GM12878 (cell line): ENCODE results near the gene AGAP1. TPM values are rescaled to one million over a fixed set of nuclear protein-coding genes. Genes with fewer than 3 reads are reported as not detected.

Source experiments
- ATAC-seq: fragments of 200-7000 bp; cut with Tn5 transposase; 3 replicates; pipeline ENCODE4 v1.9.1; 2020; ENCODE audit warnings: mild to moderate bottlenecking, moderate library complexity
- BruUV-seq: library from RNA; stranded (reverse); fragments of 400-500 nt; replicated peaks from 2 replicates; lab custom pipeline; 2021; lab: Mats Ljungman, UMichigan
- CTCF ChIA-PET: fragments of 300-600 bp; sonication (Branson Sonifier 250); formaldehyde crosslinking; extraction: SDS; loops from one replicate; lab custom pipeline; 2021; ENCODE audit warnings: inconsistent platforms; lab: Yijun Ruan, JAX
- POLR2A ChIA-PET: fragments of 350-600 bp; formaldehyde crosslinking; extraction: SDS; loops from one replicate; lab custom pipeline; 2021; ENCODE audit warnings: inconsistent platforms; lab: Charles Lee
- RAD21 ChIA-PET: fragments of 300-600 bp; sonication (Branson Sonifier 250); formaldehyde crosslinking; loops from one replicate; lab custom pipeline; 2023; ENCODE audit warnings: antibody characterized with exemption; ENCODE audit not compliant: unreplicated experiment; lab: Charles Lee
- SMC1A ChIA-PET: fragments of 300-600 bp; sonication (Branson Sonifier 250); formaldehyde crosslinking; loops from one replicate; lab custom pipeline; 2023; ENCODE audit not compliant: unreplicated experiment, uncharacterized antibody; lab: Charles Lee
- DNase-seq: peaks from one replicate; pipeline ENCODE4 v3.0.0-alpha.2; 2011; ENCODE audit warnings: low read depth, low spot score
- FAIRE-seq: peaks from 3 replicates; lab custom pipeline; 2011; peaks lifted over from hg19 to GRCh38; lab: Jason Lieb, UNC
- H2AFZ ChIP-seq: 2 replicates; pipeline ENCODE4 v1.6.0; 2011; ENCODE audit warnings: low read depth, low read length, control low read depth; ENCODE audit not compliant: control insufficient read depth
- H3K27ac ChIP-seq: 2 replicates; pipeline ENCODE4 v1.5.1; 2011; ENCODE audit warnings: control low read depth; ENCODE audit not compliant: control insufficient read depth, insufficient read depth
- H3K27me3 ChIP-seq, 2 experiments: replicated peaks in 1 of 2; 2 replicates each; pipeline versions ENCODE4 v1.6.0 to v1.6.1; 2011; ENCODE audit warnings: low read length in 1 of 2; ENCODE audit not compliant: control insufficient read depth in 2 of 2, insufficient read depth in 2 of 2
- H3K36me3 ChIP-seq, 2 experiments: 2 replicates each; pipeline ENCODE4 v1.5.1; 2011; ENCODE audit warnings: low read length in 1 of 2; ENCODE audit not compliant: control insufficient read depth in 2 of 2, insufficient read depth in 2 of 2
- H3K4me1 ChIP-seq: 2 replicates; pipeline ENCODE4 v1.6.1; 2011; ENCODE audit warnings: mild to moderate bottlenecking, low read length, moderate library complexity, mixed read lengths; ENCODE audit not compliant: control insufficient read depth, insufficient read depth
- H3K4me2 ChIP-seq: 2 replicates; pipeline ENCODE4 v1.6.0; 2011; ENCODE audit warnings: control low read depth; ENCODE audit not compliant: control insufficient read depth, insufficient read depth
- H3K4me3 ChIP-seq: fragments of 200-600 bp; sonication (generic); 2 replicates; pipeline ENCODE4 v1.5.1; 2016
- H3K79me2 ChIP-seq: 2 replicates; pipeline ENCODE4 v1.6.0; 2011; ENCODE audit warnings: low read length; ENCODE audit not compliant: control insufficient read depth, insufficient read depth
- H3K9ac ChIP-seq: 2 replicates; pipeline ENCODE4 v1.8.0; 2011; ENCODE audit warnings: low read length, control low read depth, mixed read lengths; ENCODE audit not compliant: control insufficient read depth, insufficient read depth
- H3K9me3 ChIP-seq: replicated peaks from 3 replicates; pipeline ENCODE4 v1.5.1; 2011; ENCODE audit warnings: mild to moderate bottlenecking, low read length; ENCODE audit not compliant: control insufficient read depth, insufficient read depth
- H4K20me1 ChIP-seq: 2 replicates; pipeline ENCODE4 v1.6.0; 2011; ENCODE audit not compliant: control insufficient read depth, insufficient read depth
- IRF4 ChIP-seq: IDR thresholded peaks from 2 replicates; pipeline ENCODE4 v1.6.1; 2011; ENCODE audit warnings: low read depth, low read length
- WGBS: methylation state at CpG from one replicate; pipeline ENCODE4 v1.1.6; 2016; ENCODE audit warnings: low lambda C conversion rate; ENCODE audit not compliant: insufficient replicate concordance, insufficient coverage; ENCODE audit errors: missing lambda C conversion rate; 5-methylcytosine and 5-hydroxymethylcytosine counted together
- in situ Hi-C: fragments of 300-500 bp; cut with MboI; formaldehyde crosslinking; loops from 9 replicates; pipeline ENCODE4 v1.14.3; 2018; ENCODE audit warnings: mixed read lengths
- intact Hi-C: fragments of 100-400 bp; cut with micrococcal nuclease; formaldehyde crosslinking; loops from one replicate; pipeline ENCODE4 v1.14.2; 2022; ENCODE audit not compliant: unreplicated experiment
- polyA plus RNA-seq, 11 experiments: library from polyadenylated mRNA; depleted of rRNA in 4 of 11; unstranded in 6 of 11; stranded (reverse) in 5 of 11; fragments of >200 nt; fragmentation: Nextera tagmentation in 4 of 11; fragmentation: Illumina TruSeq in 1 of 11; extraction: Ambion mirVana in 4 of 11; extraction: Trizol in 1 of 11; gene quantifications; 1 replicate in 1 of 11; 2 replicates in 10 of 11; pipeline versions ENCODE4 v1.2.1 to v1.2.3, GENCODE V29; 2011 to 2016; ENCODE audit warnings: inconsistent platforms in 2 of 11, missing spikeins in 2 of 11, low read depth in 1 of 11
- total RNA-seq, 4 experiments: library from RNA; depleted of rRNA in 3 of 4; stranded (reverse); fragments of >200 nt in 3 of 4; fragmentation: Illumina TruSeq in 1 of 4; extraction: Trizol in 1 of 4; gene quantifications; 2 replicates each; pipeline versions ENCODE4 v1.2.1 to v1.2.3, GENCODE V29; 2013 to 2021
- TF ChIP-seq, protein P1 (sequence below): fragments of 450-650 bp; IDR thresholded peaks from 2 replicates; pipeline ENCODE4 v1.6.1; 2017; ENCODE audit warnings: low read depth, mild to moderate bottlenecking, moderate library complexity

The AGAP1 gene
- total and polyA plus RNA-seq, 10 of the 15 experiments (the other 5 are each of a cell fraction or from before 2014, with no cell fraction given) = 0.05 to 0.15 (median 0.06) TPM; not detected in 7

DNA sequence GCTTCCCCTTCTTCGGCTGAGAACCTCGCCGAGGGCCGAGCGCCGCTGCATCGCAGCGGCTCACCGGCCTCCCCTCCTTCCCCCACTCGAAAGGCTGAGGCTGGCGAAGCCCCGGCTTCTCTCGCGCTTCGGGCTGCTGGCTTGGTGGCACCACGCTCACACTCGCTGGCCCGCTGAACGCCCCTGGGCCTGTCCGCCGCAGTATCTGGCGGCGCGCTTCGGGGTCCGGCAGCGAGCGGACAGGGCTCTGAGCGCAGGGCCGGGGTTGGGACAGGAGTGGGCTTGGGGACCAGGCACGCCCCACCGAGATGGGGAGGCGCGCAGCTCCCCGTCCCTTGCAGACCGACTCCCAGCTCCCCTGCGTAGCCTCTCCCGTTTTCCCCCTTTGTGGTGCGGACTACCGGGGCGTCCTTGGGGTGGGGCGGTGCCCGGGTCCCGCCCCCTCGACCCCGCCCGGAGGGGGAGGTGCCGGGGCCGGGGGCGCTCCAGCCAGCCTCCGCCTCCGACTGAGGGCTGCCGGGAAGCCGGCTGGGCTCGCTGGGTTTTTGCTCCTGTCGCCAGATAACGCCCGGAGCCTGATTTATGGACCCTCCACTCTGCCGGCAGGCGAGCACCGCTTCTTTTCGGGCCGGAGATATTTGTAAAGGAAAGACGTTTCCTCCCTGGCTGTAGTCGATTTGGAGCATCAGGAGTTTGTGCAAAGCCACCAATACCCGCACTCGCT lies 670.5 kb downstream of the AGAP1 start:
- POLR2A ChIA-PET = no interaction called here
- in situ Hi-C loops (no loop called here), intact Hi-C loops (no loop called here)
- Histone ChIP-seq H3K4me1 (no peaks in the 10 kb centered on the region), H3K36me3 (no peaks in the 10 kb centered on the region), H3K9me3 (peaks cover 2% of the 10 kb centered on the region; the same call in 2 of the 3 replicates), H3K27ac (no peak overlapping the region), H3K79me2 (no peaks in the 10 kb centered on the region), H4K20me1 (no peaks in the 10 kb centered on the region), H2AFZ (no peak overlapping the region), H3K9ac (no peak overlapping the region), H3K4me2 (no peak overlapping the region), H3K4me3 (no peak overlapping the region), H3K27me3 (peaks cover 3 to 12% of the 10 kb centered on the region in 2 experiments)
- TF ChIP-seq, protein P1, sequence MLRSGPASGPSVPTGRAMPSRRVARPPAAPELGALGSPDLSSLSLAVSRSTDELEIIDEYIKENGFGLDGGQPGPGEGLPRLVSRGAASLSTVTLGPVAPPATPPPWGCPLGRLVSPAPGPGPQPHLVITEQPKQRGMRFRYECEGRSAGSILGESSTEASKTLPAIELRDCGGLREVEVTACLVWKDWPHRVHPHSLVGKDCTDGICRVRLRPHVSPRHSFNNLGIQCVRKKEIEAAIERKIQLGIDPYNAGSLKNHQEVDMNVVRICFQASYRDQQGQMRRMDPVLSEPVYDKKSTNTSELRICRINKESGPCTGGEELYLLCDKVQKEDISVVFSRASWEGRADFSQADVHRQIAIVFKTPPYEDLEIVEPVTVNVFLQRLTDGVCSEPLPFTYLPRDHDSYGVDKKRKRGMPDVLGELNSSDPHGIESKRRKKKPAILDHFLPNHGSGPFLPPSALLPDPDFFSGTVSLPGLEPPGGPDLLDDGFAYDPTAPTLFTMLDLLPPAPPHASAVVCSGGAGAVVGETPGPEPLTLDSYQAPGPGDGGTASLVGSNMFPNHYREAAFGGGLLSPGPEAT = no peak
- TF ChIP-seq IRF4 = no peak
- 44% methylated on average over 59 of the region's 67 CpGs for WGBS
- no TSS peak for BruUV-seq
- RAD21 ChIA-PET = no interaction called here
- no peak for FAIRE-seq
- SMC1A ChIA-PET = no interaction called here
- no peak for ATAC-seq
- DNase-seq = no peak
- CTCF ChIA-PET = no interaction called here
